ENCODE data around the gene POLD2.

POLD2 gene

GRCh38 chr7:44145969-44146911 lies 22.9 kb upstream of the POLD2 start:
- TF ChIP-seq MAX (IDR thresholded peaks at IDR 0.05; ENCODE audit: low read depth, low read length) (no peak), MYC (IDR thresholded peaks at IDR 0.05; ENCODE audit: low read depth, low read length) (no peak), POLR2A (IDR thresholded peaks at IDR 0.05; ENCODE audit: extremely low read depth, insufficient read length) (no peak)
- TF ChIP-seq, protein P1, sequence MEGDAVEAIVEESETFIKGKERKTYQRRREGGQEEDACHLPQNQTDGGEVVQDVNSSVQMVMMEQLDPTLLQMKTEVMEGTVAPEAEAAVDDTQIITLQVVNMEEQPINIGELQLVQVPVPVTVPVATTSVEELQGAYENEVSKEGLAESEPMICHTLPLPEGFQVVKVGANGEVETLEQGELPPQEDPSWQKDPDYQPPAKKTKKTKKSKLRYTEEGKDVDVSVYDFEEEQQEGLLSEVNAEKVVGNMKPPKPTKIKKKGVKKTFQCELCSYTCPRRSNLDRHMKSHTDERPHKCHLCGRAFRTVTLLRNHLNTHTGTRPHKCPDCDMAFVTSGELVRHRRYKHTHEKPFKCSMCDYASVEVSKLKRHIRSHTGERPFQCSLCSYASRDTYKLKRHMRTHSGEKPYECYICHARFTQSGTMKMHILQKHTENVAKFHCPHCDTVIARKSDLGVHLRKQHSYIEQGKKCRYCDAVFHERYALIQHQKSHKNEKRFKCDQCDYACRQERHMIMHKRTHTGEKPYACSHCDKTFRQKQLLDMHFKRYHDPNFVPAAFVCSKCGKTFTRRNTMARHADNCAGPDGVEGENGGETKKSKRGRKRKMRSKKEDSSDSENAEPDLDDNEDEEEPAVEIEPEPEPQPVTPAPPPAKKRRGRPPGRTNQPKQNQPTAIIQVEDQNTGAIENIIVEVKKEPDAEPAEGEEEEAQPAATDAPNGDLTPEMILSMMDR (IDR thresholded peaks at IDR 0.05; ENCODE audit: low read depth, low read length): no peak
- peak; percentile 49 for DNase-seq (ENCODE audit: low read depth)
- no peak overlapping the region for H3K4me3 ChIP-seq (ENCODE audit: low read depth, low read length)

DNA sequence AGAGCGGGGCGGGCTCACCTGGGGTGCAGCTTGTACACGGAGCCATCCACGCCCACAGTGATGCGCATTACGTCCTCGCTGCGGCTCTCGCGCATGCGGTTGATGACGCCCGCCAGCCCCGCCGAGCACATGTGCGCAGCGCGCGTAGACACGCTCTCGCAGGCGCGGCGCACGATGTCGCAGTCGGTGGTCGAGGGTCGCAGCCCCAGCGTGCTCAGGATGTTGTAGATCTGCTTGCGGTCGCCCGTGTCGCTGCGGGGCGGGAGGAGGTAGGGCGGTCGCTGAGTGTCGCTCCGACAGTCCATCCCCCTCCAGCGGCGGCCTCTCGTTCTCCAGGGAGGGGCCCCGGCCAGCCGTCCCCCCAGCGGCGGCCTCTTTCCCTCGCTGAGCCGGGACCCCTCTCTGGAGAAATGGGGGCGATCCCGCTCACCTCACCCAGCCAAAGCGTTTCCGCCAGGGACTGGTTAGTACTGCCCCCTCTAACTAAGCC lies 22.2 kb upstream of the POLD2 start:
- no peak for DNase-seq (ENCODE audit: low read depth)
- H3K4me3 ChIP-seq (ENCODE audit: low read depth, low read length): no peak overlapping the region
- TF ChIP-seq MAX (IDR thresholded peaks at IDR 0.05; ENCODE audit: low read depth, low read length) (no peak), POLR2A (IDR thresholded peaks at IDR 0.05; ENCODE audit: extremely low read depth, insufficient read length) (no peak), MYC (IDR thresholded peaks at IDR 0.05; ENCODE audit: low read depth, low read length) (no peak)
- TF ChIP-seq, protein P1 (IDR thresholded peaks at IDR 0.05; ENCODE audit: low read depth, low read length): no peak

GRCh38 chr7:44144968-44145478 lies 21.7 kb upstream of the POLD2 start:
- no peak overlapping the region for H3K4me3 ChIP-seq (ENCODE audit: low read depth, low read length)
- no peak for DNase-seq (ENCODE audit: low read depth)
- no peak for TF ChIP-seq MYC (IDR thresholded peaks at IDR 0.05; ENCODE audit: low read depth, low read length)

DNA sequence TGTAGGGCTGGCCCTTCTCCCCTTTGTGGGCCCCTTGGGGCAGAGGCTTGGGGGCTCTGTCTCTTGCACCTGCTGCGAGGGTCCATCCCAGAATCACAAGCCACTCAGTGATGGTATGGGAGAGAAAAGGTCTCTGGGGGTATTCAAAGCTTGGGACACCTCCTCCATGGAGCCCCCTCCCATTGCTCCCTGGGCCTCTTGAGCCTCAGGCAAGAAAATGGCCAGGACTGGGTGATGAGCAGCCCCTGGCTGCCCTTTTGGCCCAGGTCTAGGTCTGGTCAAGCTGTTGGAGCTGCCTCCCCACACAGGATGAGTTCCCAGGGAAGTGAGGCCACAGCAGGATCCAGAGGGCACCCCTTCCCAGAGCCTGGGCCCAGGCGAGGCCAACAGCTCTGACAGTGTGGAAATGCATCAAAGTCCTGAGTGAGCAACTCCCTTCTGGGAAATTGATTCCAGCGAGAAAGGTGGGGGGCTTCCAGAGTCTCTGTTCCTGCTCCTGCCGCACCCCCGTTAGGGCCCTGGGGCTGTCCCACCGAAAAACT lies 21.1 kb upstream of the POLD2 start:
- DNase-seq (ENCODE audit: low read depth): no peak
- H3K4me3 ChIP-seq (ENCODE audit: low read depth, low read length): no peak overlapping the region
- TF ChIP-seq POLR2A (IDR thresholded peaks at IDR 0.05; ENCODE audit: extremely low read depth, insufficient read length) (no peak), MAX (IDR thresholded peaks at IDR 0.05; ENCODE audit: low read depth, low read length) (no peak), MYC (IDR thresholded peaks at IDR 0.05; ENCODE audit: low read depth, low read length) (no peak)
- TF ChIP-seq, protein P1 (IDR thresholded peaks at IDR 0.05; ENCODE audit: low read depth, low read length): no peak

DNA sequence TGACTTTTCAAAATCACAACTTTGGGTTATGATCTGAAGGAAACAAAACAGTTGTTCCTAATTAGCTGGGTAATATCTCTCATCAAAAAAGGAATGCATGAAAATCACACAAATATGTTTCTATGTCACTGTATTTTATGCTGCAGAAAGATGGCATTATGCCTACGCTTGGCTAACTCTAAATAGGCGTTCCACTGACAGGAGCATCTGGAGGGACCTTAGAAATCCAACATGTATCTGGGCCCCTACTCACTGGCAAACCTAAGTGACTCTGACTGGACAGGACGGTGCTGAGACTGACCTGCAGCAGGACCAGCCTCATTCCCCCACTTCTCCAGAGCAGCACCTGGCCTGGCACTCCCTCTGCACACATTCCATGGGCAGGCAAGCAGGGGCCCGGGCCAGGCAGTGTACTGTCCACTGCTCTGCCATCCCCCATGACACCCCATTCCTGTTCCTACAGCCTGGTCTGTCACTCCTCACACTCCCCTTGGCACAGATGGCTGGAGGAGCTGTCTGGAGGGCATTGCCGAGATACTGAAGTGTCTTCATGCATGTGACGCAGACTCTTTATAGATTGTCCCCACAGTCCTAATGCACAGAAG lies 20.4 kb upstream of the POLD2 start:
- TF ChIP-seq, protein P1 (IDR thresholded peaks at IDR 0.05; ENCODE audit: low read depth, low read length): no peak
- no peak for TF ChIP-seq MYC (IDR thresholded peaks at IDR 0.05; ENCODE audit: low read depth, low read length)
- no peak for TF ChIP-seq MAX (IDR thresholded peaks at IDR 0.05; ENCODE audit: low read depth, low read length)
- TF ChIP-seq POLR2A (IDR thresholded peaks at IDR 0.05; ENCODE audit: extremely low read depth, insufficient read length): no peak
- no peak for DNase-seq (ENCODE audit: low read depth)

GRCh38 chr7:44142028-44142427 lies 18.7 kb upstream of the POLD2 start:
- DNase-seq (ENCODE audit: low read depth): no peak
- no peak for TF ChIP-seq POLR2A (IDR thresholded peaks at IDR 0.05; ENCODE audit: extremely low read depth, insufficient read length)
- TF ChIP-seq, protein P1 (IDR thresholded peaks at IDR 0.05; ENCODE audit: low read depth, low read length): no peak
- TF ChIP-seq MAX (IDR thresholded peaks at IDR 0.05; ENCODE audit: low read depth, low read length): no peak
- TF ChIP-seq MYC (IDR thresholded peaks at IDR 0.05; ENCODE audit: low read depth, low read length): no peak

More for the DNA sequence above, 20.4 kb upstream of the POLD2 start:
- no peak overlapping the region for H3K4me3 ChIP-seq (ENCODE audit: low read depth, low read length)

More at GRCh38 chr7:44142028-44142427, 18.7 kb upstream of the POLD2 start:
- no peak overlapping the region for H3K4me3 ChIP-seq (ENCODE audit: low read depth, low read length)

All from NB4 (cell line).